ENCODE results near the gene RASA2. TPM values are rescaled to one million over a fixed set of nuclear protein-coding genes. Genes with fewer than 3 reads are reported as not detected.

RASA2 gene
- total RNA-seq, 1 experiment from 2014 or later: 26.7 TPM

GRCh38 chr3:141526709-141527108 is 39.9 kb downstream of the RASA2 start:
- H3K27ac Mint-ChIP-seq (ENCODE audit: unreplicated experiment): no peak overlapping the region
- DNase-seq: no peak
- CTCF ChIA-PET: no interaction called here
- H3K27me3 Mint-ChIP-seq (ENCODE audit: insufficient read depth, unreplicated experiment): no peaks in the 10 kb centered on the region
- TF ChIP-seq CTCF (IDR thresholded peaks at IDR 0.05; ENCODE audit: insufficient read depth in 1 of 2, low read depth in 1 of 2, low read length in 1 of 2, severe bottlenecking in 1 of 2, unreplicated experiment in 1 of 2): no peak
- H3K36me3 Mint-ChIP-seq (ENCODE audit: insufficient read depth, unreplicated experiment): peaks cover 17% of the 10 kb centered on the region
- peaks cover 9% of the 10 kb centered on the region for H3K4me1 Mint-ChIP-seq (ENCODE audit: low read depth, unreplicated experiment)
- intact Hi-C loops (cut with micrococcal nuclease; ENCODE audit: unreplicated experiment): no loop called here
- H3K27me3 ChIP-seq (replicated peaks; ENCODE audit: control insufficient read depth, insufficient read depth, low read length): no peaks in the 10 kb centered on the region
- POLR2A ChIA-PET: no interaction called here
- no peaks in the 10 kb centered on the region for H3K9me3 Mint-ChIP-seq (ENCODE audit: unreplicated experiment)
- H3K4me3 Mint-ChIP-seq (ENCODE audit: unreplicated experiment): no peak overlapping the region
- H3K4me1 ChIP-seq: peaks cover 19% of the 10 kb centered on the region
- BruUV-seq (replicated peaks): no TSS peak
- H3K9me3 ChIP-seq: no peaks in the 10 kb centered on the region
- no peak overlapping the region for H3K4me3 ChIP-seq (ENCODE audit: low read depth, low read length)
- H3K36me3 ChIP-seq (ENCODE audit: control insufficient read depth, insufficient read depth, low read length): no peaks in the 10 kb centered on the region

- Mint-ChIP-seq H3K9me3 (ENCODE audit: unreplicated experiment) (no peaks in the 10 kb centered on the region), H3K27me3 (ENCODE audit: insufficient read depth, unreplicated experiment) (no peaks in the 10 kb centered on the region), H3K4me3 (ENCODE audit: unreplicated experiment) (no peak overlapping the region), H3K36me3 (ENCODE audit: insufficient read depth, unreplicated experiment) (peaks cover 11% of the 10 kb centered on the region), H3K27ac (ENCODE audit: unreplicated experiment) (no peak overlapping the region), H3K4me1 (ENCODE audit: low read depth, unreplicated experiment) (peaks cover 9% of the 10 kb centered on the region)
- peaks cover 6% of the 10 kb centered on the region; the same call in 1 of the 2 replicates for H3K4me1 ChIP-seq
- no peaks in the 10 kb centered on the region for H3K9me3 ChIP-seq
- intact Hi-C loops (cut with micrococcal nuclease; ENCODE audit: unreplicated experiment): no loop called here
- CTCF ChIA-PET: no interaction called here
- POLR2A ChIA-PET: no interaction called here
- no peaks in the 10 kb centered on the region for H3K36me3 ChIP-seq (ENCODE audit: control insufficient read depth, insufficient read depth, low read length)
- no peak for TF ChIP-seq CTCF (IDR thresholded peaks at IDR 0.05; ENCODE audit: insufficient read depth in 1 of 2, low read depth in 1 of 2, low read length in 1 of 2, severe bottlenecking in 1 of 2, unreplicated experiment in 1 of 2)
- no peak for DNase-seq
- BruUV-seq (replicated peaks): no TSS peak
- no peak overlapping the region for H3K4me3 ChIP-seq (ENCODE audit: low read depth, low read length)
- H3K27me3 ChIP-seq (replicated peaks; ENCODE audit: control insufficient read depth, insufficient read depth, low read length): no peaks in the 10 kb centered on the region
Observed at GRCh38 chr3:141528800-141529199, 42.0 kb downstream of the RASA2 start.

GRCh38 chr3:141529256-141529655 is 42.4 kb downstream of the RASA2 start:
- Mint-ChIP-seq H3K27ac (ENCODE audit: unreplicated experiment) (no peak overlapping the region), H3K4me1 (ENCODE audit: low read depth, unreplicated experiment) (peaks cover 9% of the 10 kb centered on the region), H3K9me3 (ENCODE audit: unreplicated experiment) (no peaks in the 10 kb centered on the region), H3K4me3 (ENCODE audit: unreplicated experiment) (no peak overlapping the region), H3K27me3 (ENCODE audit: insufficient read depth, unreplicated experiment) (no peaks in the 10 kb centered on the region), H3K36me3 (ENCODE audit: insufficient read depth, unreplicated experiment) (peaks cover 7% of the 10 kb centered on the region)
- no peaks in the 10 kb centered on the region for H3K27me3 ChIP-seq (replicated peaks; ENCODE audit: control insufficient read depth, insufficient read depth, low read length)
- no peaks in the 10 kb centered on the region for H3K9me3 ChIP-seq
- no TSS peak for BruUV-seq (replicated peaks)
- intact Hi-C loops (cut with micrococcal nuclease; ENCODE audit: unreplicated experiment): no loop called here
- H3K4me3 ChIP-seq (ENCODE audit: low read depth, low read length): no peak overlapping the region
- no peak for TF ChIP-seq CTCF (IDR thresholded peaks at IDR 0.05; ENCODE audit: insufficient read depth in 1 of 2, low read depth in 1 of 2, low read length in 1 of 2, severe bottlenecking in 1 of 2, unreplicated experiment in 1 of 2)
- DNase-seq: no peak
- POLR2A ChIA-PET: no interaction called here
- CTCF ChIA-PET: no interaction called here
- H3K36me3 ChIP-seq (ENCODE audit: control insufficient read depth, insufficient read depth, low read length): no peaks in the 10 kb centered on the region
- 0 out of 2 replicates have a peak, but pooled peaks cover under 1% of the 10 kb centered on the region for H3K4me1 ChIP-seq

All from Caco-2 (cell line).